Fibroblast of the aortic adventitia (primary cell): ENCODE results near the gene EXOC4. TPM values are rescaled to one million over a fixed set of nuclear protein-coding genes. Genes with fewer than 3 reads are reported as not detected.

Experiments used
- DNase-seq: peaks from one replicate; pipeline ENCODE4 v3.0.0-alpha.2; 2010; ENCODE audit warnings: low read depth
- H3K4me3 ChIP-seq: 2 replicates; pipeline ENCODE4 v1.5.1; 2011; ENCODE audit warnings: low read depth, mild to moderate bottlenecking, control low read depth, low read length, moderate library complexity
- total RNA-seq: library from RNA; depleted of rRNA; stranded (reverse); fragments of >200 nt; gene quantifications from 2 replicates; pipeline ENCODE4 v1.2.3, GENCODE V29; 2012; ENCODE audit warnings: low replicate concordance
- TF ChIP-seq, protein P1 (sequence below): IDR thresholded peaks from 2 replicates; pipeline ENCODE4 v1.5.1; 2011; ENCODE audit warnings: mild to moderate bottlenecking, low read length, control low read depth, inconsistent platforms; ENCODE audit not compliant: insufficient read depth

The EXOC4 gene
- total RNA-seq, 1 donor: 105 TPM

DNA sequence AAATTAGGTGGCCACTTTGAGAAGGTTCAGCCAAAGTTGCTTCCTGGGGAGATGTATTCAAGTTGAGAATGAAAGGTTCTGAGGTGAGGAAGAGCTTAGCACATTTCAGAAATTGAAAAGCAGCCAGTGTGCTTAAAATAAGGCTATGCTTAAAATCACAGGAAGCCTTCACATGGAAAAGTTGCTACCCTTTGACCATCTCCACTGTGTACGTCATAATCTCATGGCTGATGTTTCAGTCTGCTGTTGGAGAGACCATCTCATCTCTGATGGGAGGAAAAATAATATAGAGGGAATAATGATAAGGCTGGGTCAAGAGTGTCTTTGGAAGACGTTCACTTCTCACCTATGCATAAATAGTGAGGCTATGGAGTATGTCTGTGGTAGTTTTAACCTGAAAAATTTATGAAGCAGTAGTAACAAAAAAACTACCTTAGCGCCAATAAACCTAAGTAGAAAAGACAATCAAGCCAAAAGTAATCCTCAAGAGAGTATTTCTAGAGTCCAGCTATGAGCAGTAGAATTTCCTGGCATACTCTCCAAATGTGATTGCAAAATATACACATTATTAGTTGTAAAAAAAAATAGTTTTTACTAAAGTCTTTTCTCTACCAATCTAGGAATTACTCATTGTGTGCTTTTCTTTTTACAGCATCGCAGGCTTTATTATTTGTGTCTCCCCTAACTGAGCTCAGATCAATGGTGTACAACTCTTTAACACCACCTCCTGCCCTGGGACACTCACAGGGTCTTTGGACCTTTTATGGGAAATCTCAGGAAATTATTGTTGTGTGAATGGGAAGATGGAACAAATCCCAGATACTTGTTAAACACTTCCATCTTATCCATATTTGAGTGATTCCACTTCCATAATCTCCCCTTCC is 439.1 kb downstream of the EXOC4 start:
- DNase-seq: peak; percentile 90
- TF ChIP-seq, protein P1, sequence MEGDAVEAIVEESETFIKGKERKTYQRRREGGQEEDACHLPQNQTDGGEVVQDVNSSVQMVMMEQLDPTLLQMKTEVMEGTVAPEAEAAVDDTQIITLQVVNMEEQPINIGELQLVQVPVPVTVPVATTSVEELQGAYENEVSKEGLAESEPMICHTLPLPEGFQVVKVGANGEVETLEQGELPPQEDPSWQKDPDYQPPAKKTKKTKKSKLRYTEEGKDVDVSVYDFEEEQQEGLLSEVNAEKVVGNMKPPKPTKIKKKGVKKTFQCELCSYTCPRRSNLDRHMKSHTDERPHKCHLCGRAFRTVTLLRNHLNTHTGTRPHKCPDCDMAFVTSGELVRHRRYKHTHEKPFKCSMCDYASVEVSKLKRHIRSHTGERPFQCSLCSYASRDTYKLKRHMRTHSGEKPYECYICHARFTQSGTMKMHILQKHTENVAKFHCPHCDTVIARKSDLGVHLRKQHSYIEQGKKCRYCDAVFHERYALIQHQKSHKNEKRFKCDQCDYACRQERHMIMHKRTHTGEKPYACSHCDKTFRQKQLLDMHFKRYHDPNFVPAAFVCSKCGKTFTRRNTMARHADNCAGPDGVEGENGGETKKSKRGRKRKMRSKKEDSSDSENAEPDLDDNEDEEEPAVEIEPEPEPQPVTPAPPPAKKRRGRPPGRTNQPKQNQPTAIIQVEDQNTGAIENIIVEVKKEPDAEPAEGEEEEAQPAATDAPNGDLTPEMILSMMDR: no peak

DNA sequence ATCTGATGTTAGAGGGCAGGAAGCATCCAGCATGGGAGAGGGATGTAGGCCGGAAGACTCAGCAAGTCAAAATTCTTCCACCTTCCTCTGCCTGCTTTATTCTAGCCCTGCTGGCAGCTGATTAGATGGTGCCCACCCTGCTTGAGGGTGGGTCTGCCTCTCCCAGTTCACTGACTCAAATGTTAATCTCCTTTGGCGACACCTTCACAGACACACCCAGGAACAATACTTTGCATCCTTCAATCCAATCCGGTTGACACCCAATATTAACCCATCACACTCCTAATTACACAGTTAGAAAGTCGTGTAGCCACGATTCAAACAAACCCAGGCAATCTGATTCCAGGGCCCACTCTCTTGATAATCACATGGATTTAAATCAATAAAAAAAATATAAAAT is 440.4 kb downstream of the EXOC4 start:
- TF ChIP-seq, protein P1: no peak
- H3K4me3 ChIP-seq: no peak overlapping the region
- no peak for DNase-seq

More for the DNA sequence above, 439.1 kb downstream of the EXOC4 start:
- H3K4me3 ChIP-seq: no peak overlapping the region

DNA sequence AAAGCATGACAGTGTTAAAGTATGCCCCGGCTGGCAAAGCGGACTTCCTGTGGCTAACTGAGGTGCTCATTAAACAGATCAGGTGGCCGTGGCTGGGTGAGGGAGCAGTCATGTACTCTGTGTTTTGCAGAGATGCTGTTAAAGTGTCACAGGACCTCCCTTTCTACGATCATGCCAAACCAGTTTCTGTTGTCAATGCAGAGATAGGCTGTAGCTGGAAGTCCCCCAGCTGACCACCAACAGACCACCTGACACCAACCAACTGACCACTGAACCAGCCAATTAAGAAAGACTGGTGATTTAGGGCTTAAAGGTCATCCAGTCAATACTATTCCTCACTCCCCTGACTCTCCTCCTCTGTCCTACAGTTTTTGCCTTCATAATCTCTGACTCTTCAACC is 443.2 kb downstream of the EXOC4 start:
- TF ChIP-seq, protein P1: no peak
- H3K4me3 ChIP-seq: no peak overlapping the region
- no peak for DNase-seq

DNA sequence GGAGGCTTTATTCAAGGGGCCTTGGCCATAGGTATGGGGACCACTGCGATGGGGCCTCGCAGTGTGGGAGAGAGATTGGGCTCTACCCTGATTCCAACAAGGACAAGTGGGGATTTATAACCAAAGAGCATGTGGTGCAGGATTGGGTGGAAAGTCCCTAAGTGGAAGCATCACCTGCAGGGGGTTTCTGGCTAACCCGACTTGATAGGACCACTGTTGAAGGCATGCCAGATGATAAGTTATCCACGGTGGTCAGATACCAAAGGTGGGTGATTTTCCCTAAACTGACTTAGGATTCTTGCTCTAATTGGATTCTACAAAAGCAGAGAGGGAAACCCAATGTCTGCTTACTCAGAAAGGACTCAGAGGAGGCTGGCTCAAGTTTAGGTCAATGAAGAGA is 444.7 kb downstream of the EXOC4 start:
- TF ChIP-seq, protein P1: no peak
- no peak overlapping the region for H3K4me3 ChIP-seq
- no peak for DNase-seq

DNA sequence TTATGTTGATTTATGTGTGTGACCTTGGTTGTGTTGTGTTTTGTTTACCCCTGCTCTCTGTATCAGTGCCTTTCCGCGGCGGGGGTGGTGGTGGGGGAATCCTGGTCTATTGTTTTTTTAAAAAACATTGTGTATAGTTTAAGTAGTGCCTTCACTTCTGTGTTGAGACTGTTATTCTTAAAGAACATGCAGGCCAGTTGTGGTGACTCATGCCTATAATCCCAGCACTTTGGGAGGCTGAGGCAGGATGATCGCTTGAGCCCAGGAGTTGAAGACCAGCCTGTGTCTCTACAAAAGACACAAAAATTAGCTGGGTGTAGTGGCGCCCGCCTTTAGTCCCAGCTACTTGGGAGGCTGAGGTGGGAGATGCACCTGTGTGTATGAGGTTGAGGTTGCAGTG is 445.2 kb downstream of the EXOC4 start:
- DNase-seq: no peak
- TF ChIP-seq, protein P1: no peak

DNA sequence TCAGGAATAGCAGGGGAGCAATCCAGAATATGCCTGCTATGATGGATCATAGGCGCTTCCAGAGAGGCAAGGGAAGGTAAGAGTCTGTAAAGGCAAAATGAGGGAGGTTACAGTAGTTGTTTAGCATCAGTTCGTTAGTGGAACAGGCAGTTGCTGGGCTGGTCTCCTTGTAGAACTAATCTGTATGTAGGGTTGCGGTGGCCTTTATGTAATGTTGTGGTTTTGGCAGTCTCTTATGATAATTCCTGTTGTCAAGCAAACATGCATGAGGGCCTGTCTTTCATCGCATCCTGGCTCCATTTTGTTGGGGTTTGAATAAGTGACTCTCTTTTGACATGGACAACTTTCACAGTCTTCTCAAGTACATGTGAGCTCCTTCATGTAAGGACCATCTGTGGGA is 446.5 kb downstream of the EXOC4 start:
- no peak for DNase-seq
- H3K4me3 ChIP-seq: no peak overlapping the region
- TF ChIP-seq, protein P1: no peak

More for the DNA sequence above, 445.2 kb downstream of the EXOC4 start:
- no peak overlapping the region for H3K4me3 ChIP-seq
